HG02588 (cell line): Measurements from ENCODE around the gene NACA2.
"Not testable (repeated sequence)": the region's sequence is repeated elsewhere in the genome, so short reads cannot be mapped to it uniquely, and the experiment has no call there.

ENCODE experiments used
- ATAC-seq: cut with Tn5 transposase; IDR thresholded peaks from one replicate; pipeline ENCODE4 v1.9.1; 2021; ENCODE audit warnings: mild to moderate bottlenecking, moderate library complexity; ENCODE audit not compliant: unreplicated experiment

Gene NACA2

DNA sequence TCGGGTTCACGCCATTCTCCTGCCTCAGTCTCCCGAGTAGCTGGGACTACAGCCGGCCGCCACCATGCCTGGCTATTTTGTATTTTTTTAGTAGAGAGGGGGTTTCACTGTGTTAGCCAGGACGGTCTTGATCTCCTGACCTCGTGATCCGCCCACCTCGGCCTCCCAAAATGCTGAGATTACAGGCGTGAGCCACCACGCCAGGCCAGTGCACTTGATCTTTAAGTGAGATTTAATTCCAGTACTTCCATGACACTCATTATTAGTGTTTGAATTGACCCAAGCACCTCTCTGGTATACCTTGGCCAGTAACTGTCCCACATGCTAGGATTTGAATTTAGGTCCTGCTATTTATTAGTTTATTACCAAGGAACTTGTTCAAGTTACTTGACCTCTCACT, 38.5 kb downstream of the NACA2 start:
- ATAC-seq = not testable (repeated sequence)

DNA sequence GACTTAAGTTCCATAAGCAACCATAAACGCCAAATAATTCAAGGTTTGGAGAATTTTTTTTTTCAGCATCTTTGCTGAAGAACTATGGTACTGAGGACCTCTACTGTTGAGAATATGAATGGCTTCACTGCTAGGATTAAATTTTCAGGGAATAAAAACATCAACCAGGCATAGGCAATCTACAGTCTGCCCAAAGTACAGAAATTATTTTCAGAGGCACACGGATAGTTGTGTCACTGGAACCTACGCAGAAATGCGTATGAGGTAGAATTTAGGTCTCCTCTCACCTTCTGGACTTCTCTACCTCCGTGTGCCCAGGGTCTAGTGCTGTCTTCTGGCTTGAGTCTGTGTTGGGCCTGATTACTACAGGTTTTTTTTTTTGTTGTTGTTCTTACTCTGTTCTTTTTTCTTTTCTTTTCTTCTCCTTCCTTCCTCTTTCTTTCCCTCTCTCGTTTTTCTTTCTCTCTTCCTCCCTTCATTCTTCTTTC, 39.7 kb downstream of the NACA2 start:
- no peak for ATAC-seq

DNA sequence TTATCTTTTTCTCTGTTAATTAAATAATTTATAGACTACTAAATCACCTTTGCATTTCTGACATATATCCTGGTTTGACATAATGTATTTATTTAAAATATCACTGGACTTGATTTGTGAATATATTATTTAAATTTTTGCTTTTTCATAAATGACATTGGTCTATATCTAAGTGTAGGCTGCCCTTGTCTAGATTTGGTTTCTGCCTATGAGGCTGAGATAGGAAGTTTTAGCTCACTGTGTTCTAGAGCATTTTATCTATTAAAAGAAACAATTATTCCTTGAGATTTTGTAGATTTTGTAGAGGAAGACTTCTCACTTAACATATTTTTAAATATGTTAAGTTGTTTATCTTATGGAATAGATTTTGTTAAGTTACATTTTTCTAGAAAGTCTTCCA, 43.9 kb downstream of the NACA2 start:
- ATAC-seq = no peak

DNA sequence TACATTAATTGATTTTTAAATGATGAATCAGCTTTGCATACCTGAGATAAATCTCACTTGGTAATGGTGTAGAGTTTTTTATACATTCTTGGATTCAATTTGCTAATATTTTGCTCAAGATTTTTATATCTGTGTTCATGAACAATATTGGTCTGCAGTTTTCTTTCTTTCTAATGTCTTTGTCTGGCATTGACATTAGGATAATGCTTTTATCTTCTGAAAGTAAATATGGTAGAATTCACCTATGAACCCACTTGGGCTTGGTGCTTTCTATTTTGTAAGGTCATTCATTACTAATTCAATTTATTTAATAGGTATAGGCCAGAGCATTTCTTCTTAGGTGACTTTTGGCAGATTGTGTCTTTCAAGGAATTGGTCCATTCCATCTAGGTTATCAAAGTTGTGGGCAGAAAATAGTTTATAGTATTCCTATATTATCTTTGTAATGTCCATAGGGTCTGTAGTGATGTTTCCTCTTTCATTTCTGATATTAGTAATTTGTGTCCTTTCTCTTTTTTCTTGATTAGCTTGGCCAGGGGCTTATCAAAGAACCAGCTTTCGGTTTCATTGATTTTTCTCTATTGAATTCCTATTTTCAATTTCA, 45.6 kb downstream of the NACA2 start:
- ATAC-seq = no peak

DNA sequence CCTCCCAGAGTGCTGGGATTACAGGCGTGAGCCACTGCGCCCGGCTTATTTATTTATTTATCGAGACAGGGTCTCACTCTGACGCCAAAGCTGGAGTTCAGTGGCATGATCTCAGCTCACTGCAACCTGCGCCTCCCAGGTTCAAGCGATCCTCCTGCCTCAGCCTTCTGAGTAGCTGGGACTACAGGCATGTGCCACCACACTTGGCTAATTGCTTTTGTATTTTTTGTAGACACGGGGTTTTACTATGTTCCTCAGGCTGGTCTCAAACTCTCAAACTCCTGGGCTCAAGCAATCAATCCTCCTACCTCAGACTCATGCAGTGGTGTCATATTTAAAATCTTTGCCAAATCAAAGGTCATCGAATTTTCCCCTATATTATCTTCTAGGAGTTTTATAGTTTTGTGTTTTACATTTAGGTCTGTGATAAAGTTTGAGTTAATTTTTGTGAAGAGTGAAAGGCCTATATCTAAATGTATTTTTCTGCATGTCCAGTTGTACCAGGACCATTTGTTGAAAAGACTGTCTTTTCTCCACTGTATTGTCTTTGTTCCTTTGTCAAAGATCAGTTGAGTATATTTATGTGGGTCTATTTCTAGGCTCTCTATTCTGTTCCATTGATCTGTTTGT, 47.1 kb downstream of the NACA2 start:
- no peak for ATAC-seq

DNA sequence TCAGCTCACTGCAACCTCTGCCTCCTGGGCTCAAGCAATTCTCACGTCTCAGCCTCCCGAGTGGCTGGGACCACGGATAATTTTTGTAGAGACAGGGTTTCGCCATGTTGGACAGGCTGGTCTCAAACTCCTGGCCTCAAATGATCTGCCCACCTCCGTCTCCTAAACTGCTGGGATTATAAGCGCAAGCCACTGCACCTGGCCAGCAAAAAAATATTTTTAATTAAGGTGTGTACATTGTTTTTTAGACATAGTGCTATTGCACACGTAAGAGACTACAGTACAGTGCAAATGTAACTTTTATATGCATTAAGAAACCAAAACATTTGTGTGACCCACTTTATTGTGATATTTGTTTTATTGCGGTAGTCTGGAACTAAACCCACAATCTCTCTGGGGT, 49.0 kb downstream of the NACA2 start:
- no peak for ATAC-seq

DNA sequence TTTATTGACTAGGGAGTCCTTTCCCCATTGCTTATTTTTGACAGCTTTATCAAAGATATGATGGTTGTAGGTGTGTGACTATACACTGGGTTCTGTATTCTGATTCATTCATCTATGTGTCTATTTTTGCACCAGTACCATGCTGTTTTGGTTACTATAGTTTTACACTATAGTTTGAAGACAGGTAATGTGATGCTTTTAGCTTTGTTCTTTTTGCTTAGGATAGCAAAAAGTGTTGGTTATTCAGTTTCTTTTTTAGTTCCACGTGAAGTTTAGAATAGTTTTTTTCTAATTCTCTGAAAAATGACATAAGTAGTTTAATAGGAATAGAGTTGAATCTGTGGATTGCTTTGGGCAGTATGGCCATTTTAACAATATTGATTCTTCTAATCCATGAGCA, 50.1 kb downstream of the NACA2 start:
- ATAC-seq = no peak
